ENCODE data around the gene ZBP1.
A peak's percentile ranks its signal among the peaks of the same experiment; 100 is the strongest.
"Not testable (repeated sequence)": the region's sequence is repeated elsewhere in the genome, so short reads cannot be mapped to it uniquely, and the experiment has no call there.

Gene ZBP1

DNA sequence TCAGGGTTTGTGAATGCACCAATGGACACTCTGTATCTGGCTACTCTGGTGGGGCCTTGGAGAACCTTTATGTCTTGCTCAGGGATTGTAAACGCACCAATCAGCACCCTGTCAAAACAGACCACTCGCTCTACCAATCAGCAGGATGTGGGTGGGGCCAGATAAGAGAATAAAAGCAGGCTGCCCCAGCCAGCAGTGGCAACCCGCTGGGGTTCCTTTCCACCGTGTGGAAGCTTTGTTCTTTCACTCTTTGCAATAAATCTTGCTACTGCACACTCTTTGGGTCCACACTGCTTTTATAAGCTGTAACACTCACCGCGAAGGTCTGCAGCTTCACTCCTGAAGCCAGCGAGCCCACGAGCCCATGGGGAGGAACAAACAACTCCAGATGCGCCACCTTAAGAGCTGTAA lies 9.3 kb upstream of the ZBP1 start:
- H3K9me3 Mint-ChIP-seq, H3K27me3 Mint-ChIP-seq: not testable (repeated sequence)
- H3K4me3 Mint-ChIP-seq: peak overlapping the region; percentile 95
- H3K27ac Mint-ChIP-seq: peak overlapping the region; percentile 88
- H3K36me3 Mint-ChIP-seq: peaks cover 12% of the 10 kb centered on the region
- H3K4me1 Mint-ChIP-seq: peaks cover 78% of the 10 kb centered on the region

- Mint-ChIP-seq H3K36me3 (peaks cover 16% of the 10 kb centered on the region), H3K4me1 (peaks cover 73% of the 10 kb centered on the region), H3K27ac (peak overlapping the region; percentile 88), H3K4me3 (peak overlapping the region; percentile 95)
- not testable (repeated sequence) for H3K27me3 Mint-ChIP-seq, H3K9me3 Mint-ChIP-seq
Observed at GRCh38 chr20:57628962-57629308, 8.7 kb upstream of the ZBP1 start.

DNA sequence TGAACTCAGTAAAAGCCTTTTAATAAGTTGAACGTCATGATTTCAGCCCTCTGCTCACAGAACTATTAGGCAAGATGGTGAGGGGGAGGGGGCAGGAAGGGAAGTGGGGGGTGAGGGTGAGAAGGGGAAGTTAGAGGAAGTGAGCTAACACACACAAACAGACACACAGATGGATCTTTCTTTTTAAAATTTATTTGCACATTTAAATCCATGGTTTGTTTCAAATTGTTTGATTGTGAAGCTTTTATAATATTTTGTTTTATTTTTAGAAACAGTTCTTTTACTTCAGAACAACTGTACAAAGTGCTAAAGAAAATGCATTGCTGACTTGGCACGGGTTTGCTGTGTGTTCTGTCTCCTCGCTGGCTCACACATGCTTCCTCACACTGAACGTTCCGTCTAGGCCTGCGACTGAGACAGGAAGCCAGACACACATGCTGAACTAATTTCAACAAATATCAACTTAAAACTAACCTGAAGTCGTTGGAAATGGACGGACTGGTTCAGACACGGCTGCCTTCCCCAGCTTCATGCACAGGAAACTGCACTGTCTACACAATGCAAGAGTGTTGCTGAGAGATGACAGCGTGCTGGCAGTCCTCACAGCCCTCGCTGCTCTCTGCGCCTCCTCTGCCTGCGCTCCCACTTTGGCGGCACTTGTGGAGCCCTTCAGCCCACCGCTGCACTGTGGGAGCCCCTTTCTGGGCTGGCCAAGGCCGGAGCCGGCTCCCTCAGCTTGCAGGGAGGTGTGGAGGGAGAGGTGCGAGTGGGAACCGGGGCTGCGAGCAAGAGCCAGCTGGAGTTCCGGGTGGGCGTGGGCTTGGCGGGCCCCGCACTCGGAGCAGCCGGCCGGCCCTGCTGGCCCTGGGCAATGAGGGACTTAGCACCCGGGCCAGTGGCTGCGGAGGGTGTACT lies 8.1 kb upstream of the ZBP1 start:
- Mint-ChIP-seq H3K4me1 (peaks cover 68% of the 10 kb centered on the region), H3K9me3 (no peaks in the 10 kb centered on the region), H3K27me3 (no peaks in the 10 kb centered on the region), H3K36me3 (peaks cover 16% of the 10 kb centered on the region), H3K27ac (peak overlapping the region; percentile 94), H3K4me3 (peak overlapping the region; percentile 89)

GRCh38 chr20:57627339-57627738 lies 7.1 kb upstream of the ZBP1 start:
- Mint-ChIP-seq H3K27ac (peak overlapping the region; percentile 79), H3K4me3 (peak overlapping the region; percentile 89), H3K4me1 (peaks cover 66% of the 10 kb centered on the region), H3K9me3 (no peaks in the 10 kb centered on the region), H3K27me3 (no peaks in the 10 kb centered on the region), H3K36me3 (peaks cover 16% of the 10 kb centered on the region)

GRCh38 chr20:57625978-57626377 lies 5.8 kb upstream of the ZBP1 start:
- H3K27me3 Mint-ChIP-seq: no peaks in the 10 kb centered on the region
- H3K36me3 Mint-ChIP-seq: peaks cover 16% of the 10 kb centered on the region
- H3K9me3 Mint-ChIP-seq: no peaks in the 10 kb centered on the region
- peak overlapping the region; percentile 47 for H3K4me3 Mint-ChIP-seq
- peak overlapping the region; percentile 70 for H3K27ac Mint-ChIP-seq
- peaks cover 65% of the 10 kb centered on the region for H3K4me1 Mint-ChIP-seq

- Mint-ChIP-seq H3K27ac (no peak overlapping the region), H3K36me3 (peaks cover 16% of the 10 kb centered on the region), H3K9me3 (no peaks in the 10 kb centered on the region), H3K4me1 (peaks cover 65% of the 10 kb centered on the region), H3K4me3 (peak overlapping the region; percentile 28), H3K27me3 (no peaks in the 10 kb centered on the region)
Observed at GRCh38 chr20:57625181-57625958, 5.1 kb upstream of the ZBP1 start.

DNA sequence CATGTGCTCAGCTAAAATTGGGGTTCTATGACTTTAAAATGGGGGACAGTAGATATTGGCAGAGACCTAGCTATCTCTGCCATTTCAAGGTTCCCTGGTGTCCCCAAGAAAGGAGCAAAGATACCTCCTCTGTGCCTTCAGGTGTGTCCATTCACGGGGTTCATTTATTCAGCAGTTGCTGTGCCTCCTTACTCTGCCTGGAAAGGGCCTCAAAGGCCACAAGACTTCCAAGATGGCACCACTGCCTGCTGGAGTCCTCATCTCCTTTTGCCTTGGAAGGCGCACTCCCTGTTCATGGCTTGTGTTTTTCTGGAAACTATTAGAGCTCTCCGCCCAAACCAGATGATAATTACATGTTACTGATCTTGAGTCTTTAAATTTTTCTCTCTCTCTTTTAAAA lies 3.9 kb upstream of the ZBP1 start:
- no peaks in the 10 kb centered on the region for H3K27me3 Mint-ChIP-seq
- H3K4me1 Mint-ChIP-seq: peaks cover 69% of the 10 kb centered on the region
- no peaks in the 10 kb centered on the region for H3K9me3 Mint-ChIP-seq
- H3K27ac Mint-ChIP-seq: no peak overlapping the region
- H3K36me3 Mint-ChIP-seq: peaks cover 16% of the 10 kb centered on the region
- no peak overlapping the region for H3K4me3 Mint-ChIP-seq

GRCh38 chr20:57622579-57623381 lies 2.6 kb upstream of the ZBP1 start:
- Mint-ChIP-seq H3K4me3 (no peak overlapping the region), H3K36me3 (peaks cover 16% of the 10 kb centered on the region), H3K4me1 (peaks cover 77% of the 10 kb centered on the region), H3K27ac (no peak overlapping the region), H3K9me3 (no peaks in the 10 kb centered on the region), H3K27me3 (no peaks in the 10 kb centered on the region)

DNA sequence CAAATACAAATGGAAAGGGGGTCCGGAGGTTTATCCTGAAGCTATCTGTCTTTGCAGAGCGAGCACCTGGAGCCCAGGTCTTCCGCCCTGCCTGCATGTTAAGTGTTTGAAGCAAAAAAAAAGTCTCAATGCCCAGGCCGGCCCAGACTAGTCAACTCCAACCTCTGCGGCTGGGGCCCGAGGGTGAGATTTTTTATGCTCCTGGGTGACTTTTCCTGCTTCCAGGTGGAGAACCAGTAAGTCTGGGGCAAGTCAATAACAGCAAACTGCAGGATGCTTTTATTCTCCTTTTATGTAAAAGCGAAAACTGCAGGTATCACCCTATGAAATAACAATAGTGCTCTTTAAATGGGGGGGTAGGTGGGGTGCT lies 2.0 kb upstream of the ZBP1 start:
- H3K9me3 Mint-ChIP-seq: no peaks in the 10 kb centered on the region
- peaks cover 77% of the 10 kb centered on the region for H3K4me1 Mint-ChIP-seq
- no peak overlapping the region for H3K4me3 Mint-ChIP-seq
- H3K27ac Mint-ChIP-seq: no peak overlapping the region
- H3K36me3 Mint-ChIP-seq: peaks cover 16% of the 10 kb centered on the region
- H3K27me3 Mint-ChIP-seq: no peaks in the 10 kb centered on the region

DNA sequence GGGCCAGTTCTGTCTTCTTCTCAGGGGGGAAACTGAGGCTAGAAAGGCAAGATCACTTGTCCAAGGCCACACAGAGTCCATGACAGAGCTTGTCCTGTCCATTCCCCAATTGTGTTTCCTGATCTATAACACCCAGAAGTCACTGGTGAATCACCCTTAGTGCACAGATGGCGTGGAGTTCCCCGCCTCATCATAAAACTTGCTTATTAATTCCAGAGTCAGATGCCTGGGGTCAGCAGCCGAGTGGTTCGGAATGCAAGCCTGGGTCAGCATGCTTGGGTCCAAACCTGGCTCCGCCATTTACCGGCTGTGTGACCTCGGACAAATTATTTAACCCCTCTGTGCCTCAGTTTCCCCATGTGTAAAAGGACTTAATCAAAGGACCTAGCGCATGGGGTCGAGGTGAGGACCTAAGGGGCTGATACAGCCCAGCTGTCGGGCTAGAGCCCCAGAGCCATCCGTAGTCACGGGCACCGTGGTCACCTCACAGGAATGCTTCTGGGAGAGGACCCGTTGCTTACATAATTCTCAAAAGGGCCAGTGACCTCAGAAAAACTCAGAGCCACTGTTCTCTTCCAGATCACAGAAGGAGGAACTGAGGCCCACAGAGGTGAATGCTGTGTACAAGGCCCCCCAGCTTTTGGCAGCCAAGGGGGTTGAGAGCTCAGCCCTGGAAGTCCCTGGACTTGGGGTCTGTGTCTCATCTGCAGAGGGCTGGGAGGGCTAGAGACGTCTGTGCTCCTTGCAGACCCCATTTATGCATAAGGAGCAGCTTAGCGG lies 1.4 kb upstream of the ZBP1 start:
- Mint-ChIP-seq H3K27me3 (no peaks in the 10 kb centered on the region), H3K9me3 (no peaks in the 10 kb centered on the region), H3K36me3 (peaks cover 16% of the 10 kb centered on the region), H3K4me3 (peak overlapping the region; percentile 88), H3K4me1 (peaks cover 77% of the 10 kb centered on the region), H3K27ac (peak overlapping the region; percentile 88)

DNA sequence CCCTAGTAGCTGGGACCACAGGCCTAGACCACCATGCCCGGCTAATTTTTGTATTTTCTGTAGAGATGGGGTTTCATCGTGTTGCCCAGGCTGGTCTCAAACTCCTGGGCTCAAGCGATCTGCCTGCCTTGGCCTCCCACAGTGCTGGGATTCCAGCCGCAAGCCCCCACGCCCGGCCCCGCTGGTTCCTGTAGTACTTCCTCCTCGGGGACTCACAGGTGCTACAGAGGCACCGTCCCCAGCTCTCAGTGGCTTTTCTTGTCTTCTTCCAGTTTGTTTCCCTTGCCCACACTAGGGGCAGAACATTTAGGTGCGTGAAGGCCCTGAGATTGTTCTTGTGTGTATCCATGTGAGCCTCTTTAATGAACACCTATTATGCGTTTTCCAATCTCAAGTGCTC lies 773 bp upstream of the ZBP1 start:
- H3K27ac Mint-ChIP-seq: peak overlapping the region; percentile 88
- no peaks in the 10 kb centered on the region for H3K9me3 Mint-ChIP-seq
- H3K27me3 Mint-ChIP-seq: no peaks in the 10 kb centered on the region
- H3K36me3 Mint-ChIP-seq: peaks cover 14% of the 10 kb centered on the region
- peak overlapping the region; percentile 88 for H3K4me3 Mint-ChIP-seq
- peaks cover 71% of the 10 kb centered on the region for H3K4me1 Mint-ChIP-seq

GRCh38 chr20:57619051-57619831 lies 985 bp downstream of the ZBP1 start:
- Mint-ChIP-seq H3K4me3 (peak overlapping the region; percentile 88), H3K27me3 (no peaks in the 10 kb centered on the region), H3K9me3 (no peaks in the 10 kb centered on the region), H3K4me1 (peaks cover 61% of the 10 kb centered on the region), H3K27ac (peak overlapping the region; percentile 96), H3K36me3 (peaks cover 5% of the 10 kb centered on the region)

DNA sequence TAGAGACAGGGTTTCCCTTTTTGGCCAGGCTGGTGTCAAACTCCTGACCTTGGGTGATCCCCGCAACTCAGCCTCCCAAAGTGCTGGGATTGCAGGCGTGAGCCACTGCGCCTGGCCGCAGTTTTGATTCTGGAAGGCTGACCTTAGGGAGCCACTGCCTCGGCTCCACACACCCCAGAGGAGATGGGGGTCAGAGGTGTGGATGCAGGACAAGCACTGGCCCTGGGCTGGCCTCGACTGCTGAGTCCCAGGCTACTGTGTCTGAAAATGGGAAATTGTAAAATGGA lies 1.5 kb downstream of the ZBP1 start:
- Mint-ChIP-seq H3K4me1 (peaks cover 61% of the 10 kb centered on the region), H3K4me3 (peak overlapping the region; percentile 88), H3K27ac (peak overlapping the region; percentile 96), H3K36me3 (peaks cover 4% of the 10 kb centered on the region), H3K27me3 (no peaks in the 10 kb centered on the region), H3K9me3 (no peaks in the 10 kb centered on the region)

GRCh38 chr20:57618091-57618763 lies 2.0 kb downstream of the ZBP1 start:
- peak overlapping the region; percentile 96 for H3K27ac Mint-ChIP-seq
- H3K36me3 Mint-ChIP-seq: peaks cover 5% of the 10 kb centered on the region
- H3K4me1 Mint-ChIP-seq: peaks cover 61% of the 10 kb centered on the region
- H3K27me3 Mint-ChIP-seq: no peaks in the 10 kb centered on the region
- H3K4me3 Mint-ChIP-seq: peak overlapping the region; percentile 88
- H3K9me3 Mint-ChIP-seq: no peaks in the 10 kb centered on the region
